SU-DHL-6 (cell line): Measurements from ENCODE around the gene CDKAL1.

Experiments
- H2AFZ ChIP-seq: fragments of 200-600 bp; sonication (generic); 2 replicates; pipeline ENCODE4 v1.6.1; 2014; ENCODE audit warnings: low read depth, mild to moderate bottlenecking, moderate library complexity, mixed read lengths, antibody characterized with exemption, low read length; ENCODE audit not compliant: severe bottlenecking
- H3F3A ChIP-seq: fragments of 200-600 bp; shearing (Covaris generic); 2 replicates; pipeline ENCODE4 v1.6.0; 2016; ENCODE audit warnings: antibody characterized with exemption, mild to moderate bottlenecking; ENCODE audit not compliant: insufficient read depth
- H3K27ac ChIP-seq: fragments of 200-600 bp; sonication (generic); 2 replicates; pipeline ENCODE4 v1.5.1; 2016; ENCODE audit warnings: low read depth, mild to moderate bottlenecking, low read length, moderate library complexity, mixed read lengths
- H3K27me3 ChIP-seq: fragments of 200-600 bp; sonication (generic), shearing (Covaris generic); 2 replicates; pipeline ENCODE4 v1.6.0; 2014; ENCODE audit warnings: mild to moderate bottlenecking, low read length
- H3K36me3 ChIP-seq: fragments of 200-600 bp; sonication (generic); 2 replicates; pipeline ENCODE4 v1.6.1; 2014; ENCODE audit warnings: mild to moderate bottlenecking, low read length, mixed read lengths
- H3K4me2 ChIP-seq: fragments of 300-600, 200-600 bp; shearing (Covaris generic), sonication (generic); 2 replicates; pipeline ENCODE4 v1.6.0; 2014; ENCODE audit warnings: low read length, low read depth, mild to moderate bottlenecking; ENCODE audit not compliant: poor library complexity, severe bottlenecking
- H3K4me3 ChIP-seq: fragments of 200-600 bp; sonication (generic); 2 replicates; pipeline ENCODE4 v1.5.1; 2014; ENCODE audit warnings: antibody characterized with exemption, low read length, mild to moderate bottlenecking, mixed read lengths; ENCODE audit not compliant: insufficient read depth, poor library complexity, severe bottlenecking
- H3K79me2 ChIP-seq: fragments of 200-600 bp; sonication (generic); 2 replicates; pipeline ENCODE4 v1.6.1; 2014; ENCODE audit warnings: mild to moderate bottlenecking, low read length, moderate library complexity; ENCODE audit not compliant: insufficient read depth
- H3K9ac ChIP-seq: fragments of 200-600 bp; sonication (generic); 2 replicates; pipeline ENCODE4 v1.7.0; 2014; ENCODE audit warnings: mild to moderate bottlenecking, low read length
- H3K9me2 ChIP-seq: fragments of 200-600 bp; sonication (generic); replicated peaks from 2 replicates; pipeline ENCODE4 v1.6.1; 2014; ENCODE audit warnings: low read length; ENCODE audit not compliant: insufficient read depth
- H3K9me3 ChIP-seq: fragments of 200-600 bp; sonication (generic); 2 replicates; pipeline ENCODE4 v1.6.1; 2014; ENCODE audit warnings: low read length, mixed read lengths; ENCODE audit not compliant: insufficient read depth
- H4K20me1 ChIP-seq: fragments of 200-600 bp; sonication (generic); 2 replicates; pipeline ENCODE4 v1.6.1; 2014; ENCODE audit warnings: low read depth, mild to moderate bottlenecking, antibody characterized with exemption, low read length, moderate library complexity, mixed read lengths
- EZH2phosphoT487 ChIP-seq: fragments of 200-600 bp; sonication (generic), shearing (Covaris generic); conservative IDR thresholded peaks from 2 replicates; pipeline ENCODE4 v1.6.1; 2018; ENCODE audit warnings: mild to moderate bottlenecking, antibody characterized with exemption, low read length, moderate library complexity, mixed read lengths
- TF ChIP-seq, protein P1 (sequence below): fragments of 200-600 bp; sonication (generic); IDR thresholded peaks from one replicate; pipeline ENCODE4 v1.5.1; 2017; ENCODE audit warnings: antibody characterized with exemption, mild to moderate bottlenecking, low read length, moderate library complexity; ENCODE audit not compliant: insufficient read depth, poor library complexity, severe bottlenecking

Gene CDKAL1

DNA sequence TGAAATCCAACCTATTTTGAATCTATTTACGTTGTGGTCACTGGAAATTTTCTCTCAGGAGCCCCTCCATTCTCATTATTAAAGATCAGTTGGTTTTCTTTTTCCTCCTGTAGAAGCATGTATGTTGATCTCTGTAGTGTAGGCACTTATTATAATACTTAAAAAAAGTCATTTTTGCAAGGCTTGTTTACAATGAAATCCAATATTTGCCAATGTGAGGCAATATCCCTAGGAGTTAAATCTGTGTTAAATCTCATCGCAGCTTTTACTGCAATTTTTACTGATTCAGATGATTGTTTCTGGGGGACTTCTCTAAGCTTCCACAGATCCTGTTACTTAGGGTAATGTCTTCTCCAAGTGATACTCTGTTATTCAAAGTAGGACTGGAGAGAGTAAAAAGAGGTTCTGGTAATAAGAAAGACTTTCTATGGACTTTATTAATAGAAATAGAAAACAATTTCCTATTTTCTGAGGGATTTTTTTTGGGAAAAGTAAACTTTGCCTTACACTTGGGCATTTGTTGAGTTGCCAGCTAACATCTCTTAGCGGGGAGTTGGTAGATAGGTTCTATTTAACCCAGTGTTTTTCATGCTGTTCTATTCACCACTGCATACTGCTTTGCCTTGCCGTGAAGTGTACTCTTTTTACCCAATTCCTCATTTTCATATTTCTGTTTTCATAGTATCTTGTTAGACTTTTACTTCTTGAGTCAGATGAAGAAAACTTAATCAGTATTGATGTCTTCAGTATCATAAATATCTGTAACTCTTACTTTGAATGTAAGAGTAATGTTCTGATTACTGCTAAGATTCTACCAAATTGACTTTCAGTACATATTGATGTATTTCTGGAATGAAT, 48.6 kb downstream of the CDKAL1 start:
- Histone ChIP-seq H3K79me2 (no peaks in the 10 kb centered on the region), H3K9me3 (no peaks in the 10 kb centered on the region), H3K4me3 (no peak overlapping the region), H3K9ac (no peak overlapping the region), H3K27ac (no peak overlapping the region), H3F3A (no peaks in the 10 kb centered on the region), H4K20me1 (no peaks in the 10 kb centered on the region), H3K27me3 (no peaks in the 10 kb centered on the region), H3K4me2 (no peak overlapping the region), H3K36me3 (0 out of 2 replicates have a peak, but pooled peaks cover 6% of the 10 kb centered on the region), H3K9me2 (no peaks in the 10 kb centered on the region), H2AFZ (no peak overlapping the region)
- no peak for TF ChIP-seq EZH2phosphoT487
- TF ChIP-seq, protein P1, sequence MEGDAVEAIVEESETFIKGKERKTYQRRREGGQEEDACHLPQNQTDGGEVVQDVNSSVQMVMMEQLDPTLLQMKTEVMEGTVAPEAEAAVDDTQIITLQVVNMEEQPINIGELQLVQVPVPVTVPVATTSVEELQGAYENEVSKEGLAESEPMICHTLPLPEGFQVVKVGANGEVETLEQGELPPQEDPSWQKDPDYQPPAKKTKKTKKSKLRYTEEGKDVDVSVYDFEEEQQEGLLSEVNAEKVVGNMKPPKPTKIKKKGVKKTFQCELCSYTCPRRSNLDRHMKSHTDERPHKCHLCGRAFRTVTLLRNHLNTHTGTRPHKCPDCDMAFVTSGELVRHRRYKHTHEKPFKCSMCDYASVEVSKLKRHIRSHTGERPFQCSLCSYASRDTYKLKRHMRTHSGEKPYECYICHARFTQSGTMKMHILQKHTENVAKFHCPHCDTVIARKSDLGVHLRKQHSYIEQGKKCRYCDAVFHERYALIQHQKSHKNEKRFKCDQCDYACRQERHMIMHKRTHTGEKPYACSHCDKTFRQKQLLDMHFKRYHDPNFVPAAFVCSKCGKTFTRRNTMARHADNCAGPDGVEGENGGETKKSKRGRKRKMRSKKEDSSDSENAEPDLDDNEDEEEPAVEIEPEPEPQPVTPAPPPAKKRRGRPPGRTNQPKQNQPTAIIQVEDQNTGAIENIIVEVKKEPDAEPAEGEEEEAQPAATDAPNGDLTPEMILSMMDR = no peak

DNA sequence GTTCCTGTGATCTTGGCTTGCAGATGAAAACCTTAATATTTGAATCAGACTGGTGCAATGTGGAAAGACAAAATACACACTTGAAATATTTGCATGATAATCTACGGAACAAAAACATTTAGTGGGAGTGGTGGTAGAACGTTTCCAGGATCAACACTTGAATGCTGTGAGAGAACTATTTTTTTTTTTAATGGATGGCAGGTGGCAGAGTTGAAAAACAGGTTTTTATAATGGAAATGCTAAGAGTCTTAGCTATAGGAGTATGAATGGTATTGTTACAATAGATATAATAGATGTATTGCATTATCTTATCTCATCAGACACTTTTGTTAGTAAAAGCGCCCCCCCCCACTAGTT, 49.2 kb downstream of the CDKAL1 start:
- H4K20me1 ChIP-seq = peaks cover 2% of the 10 kb centered on the region; the same call in 1 of the 2 replicates
- H3K9ac ChIP-seq = no peak overlapping the region
- H3K9me2 ChIP-seq = no peaks in the 10 kb centered on the region
- no peaks in the 10 kb centered on the region for H3K27me3 ChIP-seq
- no peak overlapping the region for H3K27ac ChIP-seq
- H2AFZ ChIP-seq = no peak overlapping the region
- H3K9me3 ChIP-seq = no peaks in the 10 kb centered on the region
- H3F3A ChIP-seq = 0 out of 2 replicates have a peak, but pooled peaks cover 2% of the 10 kb centered on the region
- no peaks in the 10 kb centered on the region for H3K79me2 ChIP-seq
- no peak overlapping the region for H3K4me3 ChIP-seq
- H3K4me2 ChIP-seq = no peak overlapping the region
- H3K36me3 ChIP-seq = 0 out of 2 replicates have a peak, but pooled peaks cover 6% of the 10 kb centered on the region
- no peak for TF ChIP-seq EZH2phosphoT487
- TF ChIP-seq, protein P1 = no peak

GRCh38 chr6:20584100-20584731, 50.0 kb downstream of the CDKAL1 start:
- H3K79me2 ChIP-seq = no peaks in the 10 kb centered on the region
- H3K9me3 ChIP-seq = no peaks in the 10 kb centered on the region
- no peak overlapping the region for H3K4me3 ChIP-seq
- H3K4me2 ChIP-seq = no peak overlapping the region
- no peaks in the 10 kb centered on the region for H3K27me3 ChIP-seq
- no peak overlapping the region for H3K27ac ChIP-seq
- H3K36me3 ChIP-seq = peaks cover 12% of the 10 kb centered on the region; the same call in 1 of the 2 replicates
- H3F3A ChIP-seq = peaks cover 10% of the 10 kb centered on the region; the same call in 1 of the 2 replicates
- no peak overlapping the region for H2AFZ ChIP-seq
- H4K20me1 ChIP-seq = peaks cover 6% of the 10 kb centered on the region; the same call in 1 of the 2 replicates
- no peak overlapping the region for H3K9ac ChIP-seq
- TF ChIP-seq EZH2phosphoT487 = no peak
- H3K9me2 ChIP-seq = no peaks in the 10 kb centered on the region
